Measurements from ENCODE around the gene DCUN1D4.

Gene DCUN1D4

GRCh38 chr4:51894059-51894645 is 51.2 kb downstream of the DCUN1D4 start:
- DNase-seq (ENCODE audit: low read depth in 1 of 2, low spot score in 1 of 2) = no peak
- no peak overlapping the region for H3K27ac ChIP-seq (replicated peaks)
- TF ChIP-seq SPI1 (IDR thresholded peaks at IDR 0.05; ENCODE audit: borderline replicate concordance, low read depth) = no peak
- no peak for TF ChIP-seq CTCF (IDR thresholded peaks at IDR 0.05; ENCODE audit: insufficient read depth, low read length)
- TF ChIP-seq GABPA (IDR thresholded peaks at IDR 0.05; ENCODE audit: low read depth) = no peak
- no peak for TF ChIP-seq POLR2AphosphoS5 (IDR thresholded peaks at IDR 0.05; ENCODE audit: low read depth)
- no peak for TF ChIP-seq REST (IDR thresholded peaks at IDR 0.05; ENCODE audit: insufficient replicate concordance, low read depth)
- H3K4me3 ChIP-seq (replicated peaks; ENCODE audit: insufficient read depth, low read length) = no peak overlapping the region
- H3K27me3 ChIP-seq (ENCODE audit: insufficient read depth, poor library complexity, severe bottlenecking) = no peaks in the 10 kb centered on the region

- no peak for DNase-seq (ENCODE audit: low read depth in 1 of 2, low spot score in 1 of 2)
- H3K27ac ChIP-seq (replicated peaks) = no peak overlapping the region
- TF ChIP-seq CTCF (IDR thresholded peaks at IDR 0.05; ENCODE audit: insufficient read depth, low read length) = no peak
- TF ChIP-seq GABPA (IDR thresholded peaks at IDR 0.05; ENCODE audit: low read depth) = no peak
- TF ChIP-seq SPI1 (IDR thresholded peaks at IDR 0.05; ENCODE audit: borderline replicate concordance, low read depth) = no peak
- TF ChIP-seq REST (IDR thresholded peaks at IDR 0.05; ENCODE audit: insufficient replicate concordance, low read depth) = no peak
- no peak for TF ChIP-seq POLR2AphosphoS5 (IDR thresholded peaks at IDR 0.05; ENCODE audit: low read depth)
Observed at GRCh38 chr4:51895158-51895557, 52.2 kb downstream of the DCUN1D4 start.

GRCh38 chr4:51895816-51896408 is 53.0 kb downstream of the DCUN1D4 start:
- H3K27ac ChIP-seq (replicated peaks) = peak overlapping the region; percentile 23; the same call in 1 of the 2 replicates

More at GRCh38 chr4:51895158-51895557, 52.2 kb downstream of the DCUN1D4 start:
- Histone ChIP-seq H3K4me3 (replicated peaks; ENCODE audit: insufficient read depth, low read length) (no peak overlapping the region), H3K27me3 (ENCODE audit: insufficient read depth, poor library complexity, severe bottlenecking) (no peaks in the 10 kb centered on the region)

More at GRCh38 chr4:51895816-51896408, 53.0 kb downstream of the DCUN1D4 start:
- H3K4me3 ChIP-seq (replicated peaks; ENCODE audit: insufficient read depth, low read length) = no peak overlapping the region
- H3K27me3 ChIP-seq (ENCODE audit: insufficient read depth, poor library complexity, severe bottlenecking) = no peaks in the 10 kb centered on the region
- TF ChIP-seq POLR2AphosphoS5 (IDR thresholded peaks at IDR 0.05; ENCODE audit: low read depth) (no peak), CTCF (IDR thresholded peaks at IDR 0.05; ENCODE audit: insufficient read depth, low read length) (peak; percentile 73)
- DNase-seq (ENCODE audit: low read depth in 1 of 2, low spot score in 1 of 2) = peak; percentile 48 to 64
